ENCODE results near the gene CSRP2.

The CSRP2 gene

GRCh38 chr12:76909290-76909689, 30.5 kb upstream of the CSRP2 start:
- no peak for DNase-seq (ENCODE audit: extremely low spot score)
- ChIA-PET POLR2A (no interaction called here), CTCF (interaction anchor here (1.2 kb wide), 1 partner anchor 10 kb away, joined by 3 read pairs; no protein-coding TSS in a partner anchor)
- no peak for TF ChIP-seq CTCF (IDR thresholded peaks at IDR 0.05; ENCODE audit: control extremely low read depth, extremely low read depth, low read depth, missing control alignments)

GRCh38 chr12:76908303-76909017, 29.6 kb upstream of the CSRP2 start:
- POLR2A ChIA-PET, result no interaction called here
- TF ChIP-seq CTCF (IDR thresholded peaks at IDR 0.05; ENCODE audit: control extremely low read depth, extremely low read depth, low read depth, missing control alignments), result no peak
- no peak for DNase-seq (ENCODE audit: extremely low spot score)
- CTCF ChIA-PET, result interaction anchor here (0.8 to 1.2 kb wide), 2 partner anchors 11 to 24 kb away, joined by 3 read pairs; no protein-coding TSS in a partner anchor

- ChIA-PET POLR2A (no interaction called here), CTCF (interaction anchor here (1.2 to 1.6 kb wide), 2 partner anchors 11 to 17 kb away, joined by 4 read pairs; no protein-coding TSS in a partner anchor)
- TF ChIP-seq CTCF (IDR thresholded peaks at IDR 0.05; ENCODE audit: control extremely low read depth, extremely low read depth, low read depth, missing control alignments), result no peak
- no peak for DNase-seq (ENCODE audit: extremely low spot score)
These were observed 23.0 kb upstream of the CSRP2 start for GRCh38 chr12:76901628-76902380.

GRCh38 chr12:76899522-76899921, 20.7 kb upstream of the CSRP2 start:
- POLR2A ChIA-PET, result no interaction called here
- CTCF ChIA-PET, result interaction anchor here (1.4 kb wide), 1 partner anchor 121 kb away, joined by 3 read pairs; no protein-coding TSS in a partner anchor
- DNase-seq (ENCODE audit: extremely low spot score), result no peak
- no peak for TF ChIP-seq CTCF (IDR thresholded peaks at IDR 0.05; ENCODE audit: control extremely low read depth, extremely low read depth, low read depth, missing control alignments)

GRCh38 chr12:76898442-76898841, 19.6 kb upstream of the CSRP2 start:
- TF ChIP-seq CTCF (IDR thresholded peaks at IDR 0.05; ENCODE audit: control extremely low read depth, extremely low read depth, low read depth, missing control alignments), result no peak
- ChIA-PET POLR2A (no interaction called here), CTCF (interaction anchor here (1.4 kb wide), 1 partner anchor 119 kb away, joined by 3 read pairs; no protein-coding TSS in a partner anchor)
- DNase-seq (ENCODE audit: extremely low spot score), result no peak

- ChIA-PET POLR2A (no interaction called here), CTCF (interaction anchor here (1.4 to 1.9 kb wide), 2 partner anchors 35 to 114 kb away, joined by 3 to 5 read pairs; no protein-coding TSS in a partner anchor)
- no peak for DNase-seq (ENCODE audit: extremely low spot score)
- TF ChIP-seq CTCF (IDR thresholded peaks at IDR 0.05; ENCODE audit: control extremely low read depth, extremely low read depth, low read depth, missing control alignments), result no peak
These were observed 17.5 kb upstream of the CSRP2 start for GRCh38 chr12:76896274-76896673.

Measured in GM10248 (cell line).